Progenitor cell of endocrine pancreas (in vitro differentiated cells): ENCODE data around the gene THBS1. TPM values are rescaled to one million over a fixed set of nuclear protein-coding genes. Genes with fewer than 3 reads are reported as not detected.

Experiments
- DNase-seq: peaks from one replicate; pipeline ENCODE4 v3.0.0; 2021; ENCODE audit warnings: low spot score; ENCODE audit not compliant: unreplicated experiment
- H3K27ac Mint-ChIP-seq: 2 replicates; pipeline ENCODE4 v1.8.0; 2021; ENCODE audit warnings: mild to moderate bottlenecking, moderate library complexity, mixed read lengths
- H3K27me3 Mint-ChIP-seq: 2 replicates; pipeline ENCODE4 v1.8.0; 2021; ENCODE audit warnings: mixed read lengths
- H3K36me3 Mint-ChIP-seq: 2 replicates; pipeline ENCODE4 v1.8.0; 2022; ENCODE audit warnings: mixed read lengths; ENCODE audit not compliant: insufficient read depth
- H3K4me1 Mint-ChIP-seq: 2 replicates; pipeline ENCODE4 v1.8.0; 2021; ENCODE audit warnings: low read depth, mixed read lengths
- H3K4me3 Mint-ChIP-seq: 2 replicates; pipeline ENCODE4 v1.8.0; 2021; ENCODE audit warnings: low read depth, mild to moderate bottlenecking, moderate library complexity, mixed read lengths
- H3K9me3 Mint-ChIP-seq: 2 replicates; pipeline ENCODE4 v1.8.0; 2021; ENCODE audit warnings: low read depth, mixed read lengths
- CTCF ChIP-seq: fragments of 200-600 bp; sonication (generic); IDR thresholded peaks from one replicate; pipeline ENCODE4 v1.5.0; 2021; ENCODE audit warnings: antibody characterized with exemption, mild to moderate bottlenecking; ENCODE audit not compliant: unreplicated experiment
- total RNA-seq: library from RNA; stranded (reverse); gene quantifications from 2 replicates; pipeline ENCODE4 v1.2.1, GENCODE V29; 2021

THBS1 gene
- total RNA-seq, 1 donor from 2014 or later = 22.9 TPM

DNA sequence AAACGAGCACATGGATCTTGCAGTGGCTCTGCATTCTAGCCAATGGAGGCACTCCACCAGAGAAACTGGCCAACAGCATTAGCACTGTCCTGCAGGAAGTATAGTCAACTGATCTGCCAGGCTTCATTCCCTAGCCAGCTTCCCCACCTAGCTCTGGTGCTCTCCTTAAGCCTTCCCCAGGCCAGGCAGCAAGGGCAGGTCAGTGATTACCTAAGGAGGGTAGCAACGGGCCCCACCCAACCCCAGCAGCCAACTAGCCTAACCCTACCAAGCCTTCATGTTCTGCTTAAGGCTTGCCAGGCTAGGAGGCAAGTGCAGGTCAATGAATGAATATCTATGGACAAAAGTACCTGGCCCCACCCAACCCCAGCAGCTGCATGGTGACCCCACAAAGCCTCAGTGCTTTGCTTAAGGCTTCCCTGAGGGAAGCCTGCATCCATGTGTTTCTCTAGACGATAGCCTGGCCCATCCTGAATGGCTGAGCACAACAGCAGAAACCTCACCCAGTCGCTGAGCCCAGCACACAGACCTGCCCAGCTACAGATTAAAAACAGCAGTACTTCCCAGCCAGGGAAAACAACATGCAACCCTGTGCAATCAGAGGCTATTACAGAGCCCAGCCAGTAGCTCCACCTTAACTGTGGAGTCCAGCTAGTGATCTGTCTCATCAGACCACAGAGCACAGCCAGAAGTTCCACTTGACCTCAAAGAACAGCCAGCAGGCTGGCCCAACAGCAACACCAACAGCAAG lies 28.5 kb downstream of the THBS1 start:
- H3K4me3 Mint-ChIP-seq = no peak overlapping the region
- no peaks in the 10 kb centered on the region for H3K27me3 Mint-ChIP-seq
- TF ChIP-seq CTCF = no peak
- DNase-seq = no peak
- peaks cover 25% of the 10 kb centered on the region for H3K9me3 Mint-ChIP-seq
- H3K36me3 Mint-ChIP-seq = peaks cover 2% of the 10 kb centered on the region
- H3K4me1 Mint-ChIP-seq = no peaks in the 10 kb centered on the region
- H3K27ac Mint-ChIP-seq = no peak overlapping the region

DNA sequence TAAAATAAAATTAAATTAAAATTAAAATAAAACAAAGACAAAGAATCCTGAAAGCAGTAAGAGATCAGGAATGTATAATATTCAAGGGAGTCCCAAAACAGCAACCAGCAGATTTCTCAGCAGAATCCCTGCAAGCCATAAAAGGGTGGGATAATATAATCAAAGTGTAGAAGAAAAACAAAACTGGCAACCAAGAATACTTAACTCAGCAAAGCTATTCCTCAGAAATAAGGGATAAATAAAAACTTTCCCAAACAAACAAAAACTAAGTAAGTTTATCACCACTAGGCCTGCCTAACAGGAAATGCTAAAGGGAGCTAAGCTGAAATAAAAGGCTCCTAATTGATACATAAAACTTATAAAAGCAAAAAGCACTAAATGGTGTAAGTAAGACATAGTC lies 29.8 kb downstream of the THBS1 start:
- no peak for DNase-seq
- Mint-ChIP-seq H3K4me3 (no peak overlapping the region), H3K27me3 (no peaks in the 10 kb centered on the region), H3K27ac (no peak overlapping the region), H3K36me3 (peaks cover 2% of the 10 kb centered on the region), H3K9me3 (peaks cover 29% of the 10 kb centered on the region), H3K4me1 (no peaks in the 10 kb centered on the region)
- TF ChIP-seq CTCF = no peak

DNA sequence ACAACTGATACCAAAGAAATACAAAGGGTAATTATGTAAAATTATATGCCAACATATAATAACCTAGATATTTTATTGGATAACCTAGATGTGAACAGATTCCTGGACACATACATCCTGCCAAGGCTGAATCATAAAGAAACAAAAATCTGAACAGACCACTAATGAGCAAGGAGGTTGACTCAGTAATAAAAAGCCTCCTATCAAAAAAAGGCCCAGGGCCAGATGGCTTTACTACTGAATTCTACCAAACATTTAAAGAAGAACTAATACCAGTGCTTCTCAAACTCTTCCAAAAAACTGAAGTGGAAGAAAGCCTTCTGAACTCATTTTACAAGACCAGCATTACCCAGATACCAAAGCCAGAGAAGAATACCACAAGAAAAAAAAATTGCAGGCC lies 32.4 kb downstream of the THBS1 start:
- H3K4me3 Mint-ChIP-seq = no peak overlapping the region
- no peak overlapping the region for H3K27ac Mint-ChIP-seq
- DNase-seq = no peak
- no peaks in the 10 kb centered on the region for H3K27me3 Mint-ChIP-seq
- no peaks in the 10 kb centered on the region for H3K4me1 Mint-ChIP-seq
- no peak for TF ChIP-seq CTCF
- peaks cover 29% of the 10 kb centered on the region for H3K9me3 Mint-ChIP-seq
- peaks cover 2% of the 10 kb centered on the region for H3K36me3 Mint-ChIP-seq

DNA sequence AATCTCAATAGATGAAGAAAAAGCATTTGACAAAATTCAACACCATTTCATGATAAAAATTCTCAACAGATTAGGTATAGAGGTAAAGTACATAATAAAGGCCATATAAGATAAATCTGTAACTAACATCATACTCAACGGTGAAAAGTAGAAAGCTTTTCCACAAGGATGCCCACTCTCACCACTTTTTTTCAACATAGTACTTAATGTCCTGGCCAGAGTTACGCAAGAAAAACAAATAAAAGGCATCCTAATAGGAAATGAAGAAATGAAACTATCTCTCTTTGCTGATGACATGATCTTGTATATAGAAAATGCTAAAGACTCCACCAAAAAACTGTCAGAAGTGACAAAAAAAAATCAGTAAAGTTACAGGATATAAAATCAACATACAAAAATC lies 33.0 kb downstream of the THBS1 start:
- H3K27me3 Mint-ChIP-seq = no peaks in the 10 kb centered on the region
- no peak for TF ChIP-seq CTCF
- no peak for DNase-seq
- H3K9me3 Mint-ChIP-seq = peaks cover 29% of the 10 kb centered on the region
- H3K4me3 Mint-ChIP-seq = no peak overlapping the region
- H3K27ac Mint-ChIP-seq = no peak overlapping the region
- H3K36me3 Mint-ChIP-seq = peaks cover 2% of the 10 kb centered on the region
- no peaks in the 10 kb centered on the region for H3K4me1 Mint-ChIP-seq

GRCh38 chr15:39616731-39617455 lies 36.0 kb downstream of the THBS1 start:
- TF ChIP-seq CTCF = no peak
- Mint-ChIP-seq H3K9me3 (peaks cover 22% of the 10 kb centered on the region), H3K27ac (no peak overlapping the region), H3K27me3 (no peaks in the 10 kb centered on the region), H3K4me3 (no peak overlapping the region), H3K36me3 (peaks cover 2% of the 10 kb centered on the region), H3K4me1 (no peaks in the 10 kb centered on the region)
- DNase-seq = no peak
